NCI-H524 treated with DMSO at 0.1 percent for 48 hours (cell line): Measurements from ENCODE around the gene ZSCAN20.

Source experiments
- DNase-seq: peaks from one replicate; lab custom pipeline; 2025; lab: John Stamatoyannopoulos, UW

Gene ZSCAN20

DNA sequence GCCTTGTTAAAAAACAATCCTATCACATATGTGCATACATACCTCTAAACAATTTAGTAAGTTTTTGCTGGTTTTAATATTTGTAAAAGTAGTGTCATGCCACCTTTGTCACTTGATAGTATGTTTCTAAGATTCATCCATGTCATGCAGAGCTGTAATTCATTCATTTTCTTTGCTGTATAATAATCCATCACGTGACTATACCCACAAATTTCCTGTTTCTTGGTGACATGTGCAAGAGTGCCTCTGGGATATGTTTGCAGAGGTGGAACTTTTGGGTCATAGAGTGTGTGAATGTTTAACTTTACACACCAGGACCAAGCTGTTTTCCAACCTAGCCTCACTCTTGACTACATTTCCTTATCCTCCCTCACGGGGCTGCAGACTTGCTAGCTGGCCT lies 62.9 kb downstream of the ZSCAN20 start:
- no peak for DNase-seq

GRCh38 chr1:33537885-33538284 lies 65.4 kb downstream of the ZSCAN20 start:
- DNase-seq: no peak

DNA sequence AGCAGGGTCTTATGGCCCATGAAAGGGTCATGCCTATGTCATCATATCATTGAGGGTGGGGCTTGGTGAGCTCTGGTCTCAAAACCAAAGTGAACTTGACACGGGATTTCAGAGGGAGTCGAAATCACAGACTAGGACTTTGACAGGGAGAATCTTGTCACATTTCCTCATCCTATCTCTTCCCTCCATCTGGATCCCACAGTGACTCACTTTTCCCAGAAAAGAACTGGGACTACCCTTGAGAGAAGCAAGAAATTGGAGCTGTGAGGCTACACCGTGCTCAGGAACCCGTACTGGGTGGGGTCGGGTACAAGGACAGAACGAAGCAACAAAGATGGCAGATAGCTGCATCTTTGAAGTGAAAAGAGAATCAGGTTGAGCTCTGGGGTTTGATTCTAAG lies 69.5 kb downstream of the ZSCAN20 start:
- DNase-seq: no peak
